Glomerular endothelial cell (primary cell): ENCODE data around the gene ARMC7. TPM values are rescaled to one million over a fixed set of nuclear protein-coding genes. Genes with fewer than 3 reads are reported as not detected.
"Not testable (repeated sequence)": the region's sequence is repeated elsewhere in the genome, so short reads cannot be mapped to it uniquely, and the experiment has no call there.

Experiments used
- DNase-seq: peaks from one replicate; pipeline ENCODE4 v3.0.0-alpha.2; 2011; ENCODE audit warnings: low read depth, low spot score; ENCODE audit errors: extremely low read depth
- total RNA-seq: library from RNA; depleted of rRNA; stranded (reverse); fragments of >200 nt; gene quantifications from 2 replicates; pipeline ENCODE4 v1.2.3, GENCODE V29; 2015

Gene ARMC7
- total RNA-seq, 1 donor from 2014 or later: 9.7 TPM

- DNase-seq: not testable (repeated sequence)
Measured at GRCh38 chr17:75127936-75128335, 18.2 kb downstream of the ARMC7 start.

DNA sequence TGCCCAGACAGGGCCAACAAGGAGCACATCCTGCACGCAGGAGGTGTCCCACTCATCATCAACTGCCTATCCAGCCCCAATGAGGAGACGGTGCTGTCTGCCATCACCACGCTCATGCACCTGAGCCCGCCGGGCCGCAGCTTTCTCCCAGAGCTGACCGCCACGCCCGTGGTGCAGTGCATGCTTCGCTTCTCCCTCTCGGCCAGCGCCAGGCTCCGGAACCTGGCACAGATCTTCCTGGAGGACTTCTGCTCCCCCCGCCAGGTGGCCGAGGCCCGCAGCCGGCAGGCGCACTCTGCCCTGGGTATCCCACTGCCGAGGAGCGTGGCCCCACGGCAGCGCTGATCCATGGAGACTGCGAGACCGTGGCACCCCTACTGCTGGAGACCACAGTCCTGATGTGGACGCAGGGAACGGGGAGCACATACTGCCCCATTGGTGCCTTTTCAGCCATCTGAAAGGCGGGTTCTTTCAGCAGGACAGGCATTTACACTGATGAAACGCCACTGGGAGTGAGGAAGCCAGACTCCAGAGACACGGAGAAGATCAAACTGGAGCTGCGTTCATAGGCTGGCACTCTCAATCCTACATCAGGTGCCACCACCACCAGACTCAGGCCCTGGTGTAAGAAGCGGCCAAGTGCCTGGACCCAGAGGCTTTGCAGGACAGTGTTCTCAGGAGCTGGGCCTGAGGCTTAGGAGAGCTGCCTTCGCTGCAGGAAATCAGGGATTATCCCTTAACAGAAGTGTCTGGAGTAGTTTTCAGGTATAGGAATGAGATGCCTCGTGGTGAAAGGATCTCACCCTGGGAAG is 19.1 kb downstream of the ARMC7 start:
- no peak for DNase-seq

DNA sequence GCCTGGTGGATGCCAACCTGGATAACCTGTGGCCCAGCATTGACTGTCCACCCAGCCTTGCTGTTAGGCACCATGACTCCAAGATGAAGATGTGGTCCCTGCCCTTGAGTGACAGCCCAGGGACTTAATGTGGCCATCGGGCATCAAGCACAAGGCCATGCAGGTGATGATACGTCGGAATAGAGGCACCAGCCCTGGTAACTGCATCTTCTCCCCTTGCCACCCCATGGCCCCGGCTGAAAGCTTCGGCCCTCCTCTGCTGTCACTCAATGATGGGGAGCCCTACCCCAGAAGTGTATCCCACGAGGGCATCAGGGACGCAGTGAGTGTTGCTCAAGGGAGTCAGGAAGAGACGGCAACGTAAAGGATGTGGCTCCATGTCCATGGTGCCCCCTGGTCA is 19.8 kb downstream of the ARMC7 start:
- no peak for DNase-seq

DNA sequence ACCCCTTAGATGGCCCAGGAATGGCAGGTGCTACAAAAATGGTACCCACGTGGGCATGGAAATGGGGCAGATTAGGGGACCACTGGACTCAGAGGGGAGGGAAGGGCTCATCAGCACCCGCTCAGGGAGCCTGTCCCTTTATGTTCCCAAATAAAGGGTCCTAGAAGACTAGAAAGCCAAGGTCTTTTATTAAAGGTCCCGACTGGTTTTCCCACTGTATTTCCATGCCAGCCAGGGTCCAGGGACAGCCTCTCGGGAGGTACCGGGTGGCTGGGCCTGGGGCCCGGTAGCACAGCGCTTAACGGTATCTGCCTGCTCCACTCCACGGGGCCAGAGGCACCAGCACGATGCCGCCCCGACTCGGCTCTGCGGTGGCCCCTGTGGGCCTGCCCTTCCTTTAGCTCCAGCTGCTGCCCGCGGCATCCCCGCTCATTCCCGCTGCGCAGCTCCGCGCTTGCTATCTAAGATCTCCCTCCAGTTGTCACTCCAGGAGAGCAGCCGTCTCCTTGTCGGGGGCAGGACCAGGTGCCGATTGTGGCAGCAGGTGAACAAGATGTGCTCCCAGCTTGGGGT is 20.4 kb downstream of the ARMC7 start:
- no peak for DNase-seq

GRCh38 chr17:75130632-75131277 is 21.0 kb downstream of the ARMC7 start:
- no peak for DNase-seq

DNA sequence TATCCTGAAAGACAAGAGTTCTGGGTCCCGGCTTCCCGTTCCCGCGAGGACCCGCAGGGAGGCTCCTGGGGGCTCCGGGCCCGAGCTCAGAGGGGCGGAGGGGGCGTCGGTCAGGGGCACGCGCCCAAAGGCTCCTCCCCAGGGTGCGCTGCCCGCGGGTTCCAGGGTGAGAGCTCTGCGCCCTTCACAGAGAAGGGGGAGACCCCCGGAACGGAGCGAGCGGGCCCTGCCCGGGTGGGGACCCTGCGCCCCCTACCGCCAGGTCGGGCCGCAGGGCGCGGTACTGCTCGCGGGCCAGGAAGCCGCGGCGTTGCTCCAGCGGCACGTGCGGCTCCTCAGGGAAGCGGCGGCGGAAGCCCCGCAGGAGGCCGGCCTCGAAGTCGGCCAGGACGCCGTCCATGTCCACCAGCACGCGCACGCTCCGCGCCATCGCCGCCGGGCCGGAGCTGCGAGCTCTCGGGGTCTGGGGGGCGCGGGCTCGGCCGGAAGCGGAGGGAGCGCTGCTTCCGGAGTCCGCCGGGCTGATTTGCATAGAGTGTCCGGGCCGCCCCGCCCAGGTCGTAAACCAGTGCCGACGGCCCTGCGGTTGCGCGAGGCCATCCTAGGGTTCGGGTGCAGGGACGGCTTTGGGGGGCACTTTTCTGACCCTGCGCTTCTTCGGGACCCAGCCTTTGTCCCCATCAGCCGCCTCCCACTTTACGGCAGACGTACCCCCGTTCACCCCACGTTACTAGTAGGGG is 21.7 kb downstream of the ARMC7 start, which contains the start of gene NT5C:
Gene NT5C, minus strand, starts transcription at position 465 of the 740 bp plus-strand sequence. Its CDS starts 35 bp downstream, at position 430.
- no peak for DNase-seq

DNA sequence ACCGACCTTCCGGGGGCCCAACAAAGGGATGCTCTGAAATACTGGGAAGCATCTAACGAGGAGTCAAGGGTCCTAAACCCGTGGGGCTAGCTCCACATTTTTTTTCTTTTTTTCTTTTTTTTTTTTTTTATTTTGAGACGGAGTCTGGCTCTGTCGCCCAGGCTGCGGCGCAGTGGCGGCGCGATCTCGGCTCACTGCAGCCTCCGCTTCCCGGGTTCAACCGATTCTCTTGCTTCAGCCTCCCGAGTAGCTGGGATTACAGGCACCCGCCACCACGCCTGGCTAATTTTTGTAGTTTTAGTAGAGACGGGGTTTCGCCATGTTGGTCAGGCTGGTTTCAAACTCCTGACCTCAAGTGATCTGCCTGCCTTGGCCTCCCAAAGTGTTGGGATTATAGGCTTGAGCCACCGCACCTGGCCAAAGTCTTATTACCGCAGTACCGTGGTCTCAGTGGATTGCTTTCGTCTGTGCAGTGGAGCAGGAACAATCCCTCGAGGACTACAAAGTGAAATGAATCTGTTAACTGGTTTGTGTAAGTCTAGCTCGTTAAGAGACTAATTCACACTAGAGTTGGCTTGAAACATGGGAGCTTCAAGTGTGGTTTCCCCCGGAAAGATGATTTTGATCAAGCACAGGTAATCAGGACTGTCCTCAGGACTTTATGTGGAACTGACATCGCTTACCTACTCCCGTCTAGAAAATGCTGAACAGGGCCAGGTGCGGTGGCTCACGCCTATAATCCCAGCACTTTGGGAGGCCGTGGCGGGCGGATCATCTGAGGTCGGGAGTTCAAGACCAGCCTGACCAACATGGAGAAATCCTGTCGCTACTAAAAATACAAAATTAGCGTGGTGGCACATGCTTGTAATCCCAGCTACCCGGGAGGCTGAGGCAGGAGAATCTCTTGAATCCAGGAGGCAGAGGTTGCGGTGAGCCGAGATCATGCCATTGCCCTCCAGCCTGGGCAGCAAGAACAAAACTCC is 22.5 kb downstream of the ARMC7 start:
- DNase-seq: not testable (repeated sequence)

GRCh38 chr17:75133001-75133400 is 23.2 kb downstream of the ARMC7 start:
- DNase-seq: no peak

- DNase-seq: not testable (repeated sequence)
Measured at GRCh38 chr17:75133607-75134347, 24.0 kb downstream of the ARMC7 start.

GRCh38 chr17:75135452-75135851 is 25.7 kb downstream of the ARMC7 start:
- DNase-seq: no peak

DNA sequence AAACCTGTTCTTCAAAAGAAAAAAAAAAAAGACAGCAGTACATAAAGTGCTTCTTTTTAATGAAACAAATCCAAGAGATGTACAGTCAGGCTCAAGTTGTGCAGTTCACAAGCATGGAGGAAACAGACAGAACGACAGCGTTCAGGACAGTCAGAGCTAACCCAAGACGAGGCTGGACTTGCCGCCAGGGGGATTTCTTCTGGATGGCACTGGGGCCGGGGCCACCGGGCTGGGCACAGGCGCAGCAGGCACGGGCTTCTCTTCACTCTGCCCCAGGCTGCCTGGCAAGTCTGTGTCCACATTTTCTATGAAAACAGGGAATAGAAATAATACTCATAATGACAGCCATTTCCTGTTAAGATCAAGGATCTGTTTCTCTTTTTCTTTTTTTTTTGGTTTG is 26.2 kb downstream of the ARMC7 start:
- DNase-seq: no peak

- not testable (repeated sequence) for DNase-seq
Measured at GRCh38 chr17:75137762-75138161, 28.0 kb downstream of the ARMC7 start.

DNA sequence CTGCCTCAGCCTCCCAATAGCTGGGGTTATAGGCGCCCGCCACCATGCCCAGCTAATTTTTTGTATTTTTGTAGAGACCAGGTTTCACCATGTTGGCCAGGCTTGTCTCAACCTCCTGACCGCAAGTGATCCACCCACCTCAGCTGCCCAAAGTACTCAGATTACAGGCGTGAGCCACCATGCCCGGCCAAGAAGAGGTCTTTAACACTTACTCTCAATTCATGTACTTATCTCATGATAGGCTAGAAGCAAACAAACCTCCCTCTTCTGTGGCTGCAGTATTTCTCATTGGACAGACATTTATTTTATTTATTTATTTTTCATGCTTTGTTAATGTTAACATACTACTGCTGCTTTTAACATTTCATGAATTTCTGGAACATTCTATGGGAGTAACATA is 28.8 kb downstream of the ARMC7 start:
- no peak for DNase-seq

GRCh38 chr17:75142236-75142971 is 32.6 kb downstream of the ARMC7 start:
- DNase-seq: no peak

DNA sequence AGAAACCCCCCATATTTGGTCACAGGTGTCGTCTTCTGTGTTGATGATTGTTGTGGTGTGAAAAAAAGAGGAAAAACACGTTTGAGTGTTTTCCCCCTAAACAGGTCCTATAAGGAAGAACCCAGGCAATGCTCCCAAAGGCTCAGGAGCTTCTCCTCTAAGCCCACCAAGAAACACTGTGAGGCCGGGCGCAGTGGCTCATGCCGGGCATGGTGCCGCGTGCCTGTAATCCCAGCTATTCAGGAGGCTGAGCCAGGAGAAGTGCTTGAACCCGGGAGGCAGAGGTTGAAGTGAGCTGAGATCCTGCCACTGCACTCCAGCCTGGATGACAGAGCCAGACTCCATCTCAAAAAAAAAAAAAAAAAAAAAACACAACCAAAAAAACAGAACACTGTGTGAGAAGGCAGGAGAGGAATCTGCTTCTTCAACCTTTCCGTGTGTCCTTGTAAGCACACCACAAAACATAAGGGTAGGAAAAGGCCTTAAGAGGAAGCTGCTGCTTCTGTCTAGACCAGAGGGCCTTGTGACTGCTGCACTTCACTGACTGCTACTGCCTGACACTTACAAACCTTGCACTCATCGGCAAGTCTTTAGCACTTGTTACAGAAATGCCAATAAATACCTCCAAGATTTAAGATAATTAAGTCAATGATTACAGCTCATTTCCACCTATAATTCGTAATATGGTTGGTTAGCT is 35.2 kb downstream of the ARMC7 start:
- no peak for DNase-seq

GRCh38 chr17:75146592-75146991 is 36.8 kb downstream of the ARMC7 start:
- DNase-seq: no peak

DNA sequence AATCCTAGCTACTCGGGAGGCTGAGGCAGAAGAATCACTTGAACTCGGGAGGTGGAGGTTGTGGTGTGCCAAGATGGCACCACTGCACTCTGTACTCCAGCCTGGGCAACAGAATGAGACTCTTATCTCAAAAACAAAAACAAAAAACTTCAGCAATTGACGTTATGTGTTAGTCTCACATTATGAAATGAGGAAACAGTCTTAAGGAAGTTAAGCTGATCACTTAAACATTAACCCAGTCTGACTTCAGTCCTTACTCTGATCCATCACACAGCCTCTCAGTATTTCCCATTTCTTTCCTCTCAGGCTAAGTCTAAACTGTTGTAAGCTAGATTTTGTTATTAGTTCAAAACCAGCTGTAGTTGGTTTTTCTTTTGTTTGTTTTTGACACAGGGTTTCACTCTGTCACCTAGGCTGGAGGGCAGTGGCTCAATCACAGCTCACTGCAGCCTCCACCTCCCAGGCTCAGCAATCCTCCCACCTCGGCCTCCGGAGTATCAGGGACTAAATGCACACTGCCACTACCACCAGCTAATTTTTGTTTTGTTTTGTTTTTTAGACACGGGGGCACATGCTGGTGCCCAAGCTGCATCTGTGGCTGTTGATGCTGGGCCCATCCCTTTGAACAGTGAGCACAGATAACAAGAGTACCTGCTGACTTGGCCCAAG is 38.2 kb downstream of the ARMC7 start:
- no peak for DNase-seq
